ENCODE data around the gene RNF20.

GRCh38 chr9:101561740-101562139, 28.1 kb downstream of the RNF20 start:
- TF ChIP-seq EZH2 (IDR thresholded peaks at IDR 0.05; ENCODE audit: borderline replicate concordance, low read depth, low read length, poor library complexity, severe bottlenecking), result no peak
- TF ChIP-seq CTCF (conservative IDR thresholded peaks at IDR 0.05; ENCODE audit: low read depth, low read length), result no peak

All from A673 (cell line).